HG03460 (cell line): ENCODE data around the gene PPM1K.

Source experiments
- ATAC-seq: cut with Tn5 transposase; IDR thresholded peaks from one replicate; pipeline ENCODE4 v1.9.1; 2021; ENCODE audit not compliant: unreplicated experiment

PPM1K gene

GRCh38 chr4:88223516-88223915 is 60.8 kb downstream of the PPM1K start:
- ATAC-seq, result no peak

- no peak for ATAC-seq
Measured at GRCh38 chr4:88219099-88219498, 65.3 kb downstream of the PPM1K start.

DNA sequence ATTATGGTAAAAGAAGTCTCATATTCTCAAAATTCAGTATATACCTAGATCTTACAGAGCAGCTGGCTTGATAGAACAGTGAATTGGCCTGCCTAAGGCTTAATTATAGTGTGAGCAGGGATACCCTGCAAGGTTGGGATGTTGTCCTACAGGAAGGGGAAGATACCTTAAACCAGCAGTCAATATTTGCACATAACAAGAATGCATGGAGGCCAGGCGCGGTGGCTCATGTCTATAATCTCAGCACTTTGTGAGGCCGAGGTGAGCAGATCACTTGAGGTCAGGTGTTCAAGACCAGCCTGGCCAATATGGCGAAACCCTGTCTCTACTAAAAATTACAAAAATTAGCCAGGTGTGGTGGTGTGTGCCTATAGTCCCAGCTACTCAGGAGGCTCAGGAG is 67.2 kb downstream of the PPM1K start:
- no peak for ATAC-seq

DNA sequence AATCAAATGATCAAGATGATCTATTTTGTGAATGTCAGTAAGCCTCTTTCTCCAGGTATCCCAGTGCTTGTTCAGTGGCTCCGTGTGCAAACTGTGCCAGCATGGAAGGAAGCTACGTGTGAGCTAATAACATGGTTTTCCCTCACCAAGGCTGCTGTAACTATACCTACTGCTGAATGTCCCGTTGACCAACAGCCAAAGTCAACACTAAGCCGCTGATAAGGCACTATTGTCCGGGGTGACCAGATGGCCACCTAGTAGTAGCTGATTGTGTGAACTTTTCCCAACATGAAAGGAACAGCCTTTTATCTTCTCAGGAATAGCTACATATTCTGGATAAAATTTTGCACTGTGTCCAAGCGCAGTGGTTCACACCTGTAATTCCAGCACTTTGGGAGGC is 68.0 kb downstream of the PPM1K start:
- ATAC-seq, result no peak

GRCh38 chr4:88215351-88215750 is 69.0 kb downstream of the PPM1K start:
- no peak for ATAC-seq

- peak; percentile 19 for ATAC-seq
Measured at GRCh38 chr4:88212253-88212561, 72.2 kb downstream of the PPM1K start.

DNA sequence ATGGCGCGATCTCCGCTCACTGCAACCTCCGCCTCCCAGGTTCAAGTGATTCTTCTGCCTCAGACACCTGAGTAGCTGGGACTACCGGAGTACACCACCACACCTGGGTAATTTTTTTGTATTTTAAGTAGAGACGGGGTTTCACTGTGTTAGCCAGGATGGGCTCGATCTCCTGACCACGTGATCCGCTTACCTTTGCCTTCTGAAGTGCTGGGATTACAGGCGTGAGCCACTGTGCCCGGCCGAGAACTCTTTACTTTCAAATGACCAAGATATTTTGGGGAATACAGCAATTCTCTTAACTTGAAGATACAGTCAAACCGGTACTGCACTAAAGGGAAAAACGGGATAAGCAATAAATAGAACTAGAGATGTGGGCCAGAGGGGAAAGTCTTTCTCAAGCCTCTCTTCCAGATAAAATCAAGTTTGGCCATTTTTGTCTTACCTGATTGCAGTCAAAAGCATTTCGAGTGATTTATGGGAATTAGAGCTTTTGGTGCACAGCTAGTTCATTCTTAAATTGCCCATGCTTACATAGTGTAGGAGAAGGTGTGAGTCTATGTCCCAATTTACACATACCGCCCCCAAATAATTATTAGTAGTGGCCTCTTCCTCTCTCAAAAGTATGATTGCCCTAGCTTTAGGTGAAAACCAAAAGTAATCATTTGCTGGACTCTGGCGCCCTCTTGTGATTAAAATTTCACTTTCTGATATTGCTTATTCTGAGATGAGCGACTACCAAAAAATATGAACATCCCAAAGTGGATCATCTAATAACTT is 72.7 kb downstream of the PPM1K start:
- peak; percentile 59 for ATAC-seq

GRCh38 chr4:88208156-88208555 is 76.2 kb downstream of the PPM1K start:
- ATAC-seq, result no peak
